ENCODE measurements around the gene PALD1. TPM values are rescaled to one million over a fixed set of nuclear protein-coding genes. Genes with fewer than 3 reads are reported as not detected.

PALD1 gene
- polyA plus RNA-seq, 4 donors: 10.5 to 13.3 (median 12.0) TPM

GRCh38 chr10:70457759-70458305 lies 20.7 kb upstream of the PALD1 start:
- no peak for DNase-seq (ENCODE audit: low read depth in 4 of 4, low spot score in 2 of 4)

GRCh38 chr10:70458329-70459060 lies 20.1 kb upstream of the PALD1 start:
- no peak for DNase-seq (ENCODE audit: low read depth in 4 of 4, low spot score in 2 of 4)

GRCh38 chr10:70459061-70459773 lies 19.4 kb upstream of the PALD1 start:
- DNase-seq (ENCODE audit: low read depth in 4 of 4, low spot score in 2 of 4): no peak

GRCh38 chr10:70459774-70460490 lies 18.6 kb upstream of the PALD1 start:
- DNase-seq (ENCODE audit: low read depth in 4 of 4, low spot score in 2 of 4): no peak

- no peak for DNase-seq (ENCODE audit: low read depth in 4 of 4, low spot score in 2 of 4)
Observed at GRCh38 chr10:70461397-70462348, 16.9 kb upstream of the PALD1 start.

- no peak for DNase-seq (ENCODE audit: low read depth in 4 of 4, low spot score in 2 of 4)
Observed at GRCh38 chr10:70462349-70462984, 16.1 kb upstream of the PALD1 start.

GRCh38 chr10:70465278-70465677 lies 13.3 kb upstream of the PALD1 start:
- no peak for DNase-seq (ENCODE audit: low read depth in 4 of 4, low spot score in 2 of 4)

GRCh38 chr10:70465832-70466231 lies 12.7 kb upstream of the PALD1 start:
- DNase-seq (ENCODE audit: low read depth in 4 of 4, low spot score in 2 of 4): no peak

- DNase-seq (ENCODE audit: low read depth in 4 of 4, low spot score in 2 of 4): no peak
Observed at GRCh38 chr10:70466951-70467350, 11.6 kb upstream of the PALD1 start.

- DNase-seq (ENCODE audit: low read depth in 4 of 4, low spot score in 2 of 4): no peak
Observed at GRCh38 chr10:70472799-70473454, 5.6 kb upstream of the PALD1 start.

GRCh38 chr10:70474780-70475179 lies 3.8 kb upstream of the PALD1 start:
- DNase-seq (ENCODE audit: low read depth in 4 of 4, low spot score in 2 of 4): no peak

GRCh38 chr10:70475661-70476060 lies 2.9 kb upstream of the PALD1 start:
- no peak for DNase-seq (ENCODE audit: low read depth in 4 of 4, low spot score in 2 of 4)

- no peak for DNase-seq (ENCODE audit: low read depth in 4 of 4, low spot score in 2 of 4)
Observed at GRCh38 chr10:70476249-70477035, 2.1 kb upstream of the PALD1 start.

- no peak for DNase-seq (ENCODE audit: low read depth in 4 of 4, low spot score in 2 of 4)
Observed at GRCh38 chr10:70477661-70478162, 855 bp upstream of the PALD1 start.

- no peak for DNase-seq (ENCODE audit: low read depth in 4 of 4, low spot score in 2 of 4)
Observed at GRCh38 chr10:70479165-70479581, 606 bp downstream of the PALD1 start.

GRCh38 chr10:70479626-70480238 lies 1.2 kb downstream of the PALD1 start:
- no peak for DNase-seq (ENCODE audit: low read depth in 4 of 4, low spot score in 2 of 4)

- no peak for DNase-seq (ENCODE audit: low read depth in 4 of 4, low spot score in 2 of 4)
Observed at GRCh38 chr10:70480239-70480861, 1.8 kb downstream of the PALD1 start.

Data from left renal cortex interstitium (tissue), 4 donors.